Measurements from ENCODE around the gene XRCC3.
A peak's percentile ranks its signal among the peaks of the same experiment; 100 is the strongest.

XRCC3 gene

GRCh38 chr14:103726474-103726873, 11.2 kb upstream of the XRCC3 start:
- WGBS (ENCODE audit: extremely low coverage, insufficient coverage, insufficient read length) = no CpG with 5 or more reads among the region's 18 CpGs
- Histone ChIP-seq H3K4ac (ENCODE audit: low read depth, low read length) (no peak overlapping the region), H3K14ac (ENCODE audit: low read length) (no peak overlapping the region), H2BK120ac (ENCODE audit: insufficient read depth, low read length, poor library complexity) (no peak overlapping the region), H3K79me2 (ENCODE audit: control insufficient read depth, insufficient read depth, low read length, poor library complexity) (peaks cover 1% of the 10 kb centered on the region), H3K9ac (ENCODE audit: low read length) (no peak overlapping the region), H3K27ac (ENCODE audit: low read depth, low read length) (no peak overlapping the region), H2AFZ (ENCODE audit: insufficient read depth, low read length, poor library complexity) (no peak overlapping the region), H3K79me1 (ENCODE audit: low read length) (no peaks in the 10 kb centered on the region), H4K8ac (ENCODE audit: low read depth, low read length) (no peak overlapping the region), H4K91ac (ENCODE audit: low read depth, low read length) (no peak overlapping the region), H2BK5ac (ENCODE audit: low read depth, low read length, poor library complexity) (no peak overlapping the region), H3K9me3 (ENCODE audit: insufficient read depth, low read depth, low read length) (no peaks in the 10 kb centered on the region), H3K18ac (ENCODE audit: low read length) (no peak overlapping the region), H3K4me2 (ENCODE audit: low read length) (no peak overlapping the region), H3K23ac (ENCODE audit: low read length) (no peak overlapping the region), H2AK5ac (ENCODE audit: low read length) (no peak overlapping the region), H3K36me3 (ENCODE audit: control insufficient read depth in 1 of 2, insufficient read depth in 2 of 2, low read length in 2 of 2) (peaks cover 38 to 49% of the 10 kb centered on the region in 2 experiments), H3K4me3 (ENCODE audit: low read depth, low read length) (peak overlapping the region; percentile 2), H4K12ac (ENCODE audit: low read depth, low read length) (no peak overlapping the region), H3K4me1 (ENCODE audit: control insufficient read depth in 1 of 2, insufficient read depth in 2 of 2, low read length in 2 of 2) (no peaks in the 10 kb centered on the region), H3K27me3 (ENCODE audit: insufficient read depth, low read length) (no peaks in the 10 kb centered on the region), H2BK12ac (ENCODE audit: low read length) (no peak overlapping the region)
- no peak for DNase-seq

DNA sequence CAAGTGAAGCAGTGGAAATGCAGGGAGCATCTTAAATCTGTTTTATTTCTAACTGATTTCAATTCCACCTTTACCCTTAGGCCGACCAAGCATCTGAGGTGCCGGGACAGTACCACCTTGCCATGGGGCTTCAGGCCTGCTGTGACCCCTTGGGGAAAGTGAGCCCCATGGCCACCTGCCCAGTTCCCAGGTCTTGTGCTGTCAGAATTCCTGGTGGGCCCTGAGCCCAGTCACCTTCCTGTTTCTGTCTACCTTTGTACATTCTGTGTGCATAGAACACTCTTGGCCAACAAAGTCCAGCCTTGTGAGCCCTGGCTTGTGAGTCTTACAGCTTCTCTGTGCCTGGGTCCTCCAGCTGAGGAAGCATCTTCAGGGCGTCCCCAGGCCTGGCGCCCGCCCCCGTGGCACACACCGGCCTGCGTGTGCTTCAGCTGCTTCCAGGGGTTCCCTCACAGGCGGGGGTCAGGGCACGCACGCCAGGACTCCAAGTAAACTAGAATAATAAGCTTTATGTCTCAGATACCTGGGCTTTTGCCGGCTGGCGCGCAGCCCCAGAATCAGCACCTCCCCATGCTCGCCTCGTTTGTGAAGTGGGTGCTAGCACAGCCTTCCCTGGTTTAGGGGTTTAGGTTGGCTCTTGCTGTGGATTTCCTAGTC, 10.6 kb upstream of the XRCC3 start:
- H3K4me2 ChIP-seq (ENCODE audit: low read length) = no peak overlapping the region
- H3K79me1 ChIP-seq (ENCODE audit: low read length) = no peaks in the 10 kb centered on the region
- H4K91ac ChIP-seq (ENCODE audit: low read depth, low read length) = no peak overlapping the region
- H3K4ac ChIP-seq (ENCODE audit: low read depth, low read length) = no peak overlapping the region
- no peaks in the 10 kb centered on the region for H3K4me1 ChIP-seq (ENCODE audit: control insufficient read depth in 1 of 2, insufficient read depth in 2 of 2, low read length in 2 of 2)
- no peak overlapping the region for H2BK5ac ChIP-seq (ENCODE audit: low read depth, low read length, poor library complexity)
- H3K9me3 ChIP-seq (ENCODE audit: insufficient read depth, low read depth, low read length) = no peaks in the 10 kb centered on the region
- peaks cover 1% of the 10 kb centered on the region for H3K79me2 ChIP-seq (ENCODE audit: control insufficient read depth, insufficient read depth, low read length, poor library complexity)
- no peak overlapping the region for H2AFZ ChIP-seq (ENCODE audit: insufficient read depth, low read length, poor library complexity)
- H3K18ac ChIP-seq (ENCODE audit: low read length) = no peak overlapping the region
- no peak overlapping the region for H3K23ac ChIP-seq (ENCODE audit: low read length)
- DNase-seq = no peak
- peak overlapping the region; percentile 2 for H3K4me3 ChIP-seq (ENCODE audit: low read depth, low read length)
- H4K12ac ChIP-seq (ENCODE audit: low read depth, low read length) = no peak overlapping the region
- no peak overlapping the region for H3K14ac ChIP-seq (ENCODE audit: low read length)
- no peak overlapping the region for H3K9ac ChIP-seq (ENCODE audit: low read length)
- no peak overlapping the region for H2BK120ac ChIP-seq (ENCODE audit: insufficient read depth, low read length, poor library complexity)
- no peak overlapping the region for H4K8ac ChIP-seq (ENCODE audit: low read depth, low read length)
- H3K36me3 ChIP-seq (ENCODE audit: control insufficient read depth in 1 of 2, insufficient read depth in 2 of 2, low read length in 2 of 2) = peaks cover 38 to 48% of the 10 kb centered on the region in 2 experiments
- WGBS (ENCODE audit: extremely low coverage, insufficient coverage, insufficient read length) = no CpG with 5 or more reads among the region's 16 CpGs
- no peak overlapping the region for H2AK5ac ChIP-seq (ENCODE audit: low read length)
- H2BK12ac ChIP-seq (ENCODE audit: low read length) = no peak overlapping the region
- H3K27ac ChIP-seq (ENCODE audit: low read depth, low read length) = no peak overlapping the region
- no peaks in the 10 kb centered on the region for H3K27me3 ChIP-seq (ENCODE audit: insufficient read depth, low read length)

DNA sequence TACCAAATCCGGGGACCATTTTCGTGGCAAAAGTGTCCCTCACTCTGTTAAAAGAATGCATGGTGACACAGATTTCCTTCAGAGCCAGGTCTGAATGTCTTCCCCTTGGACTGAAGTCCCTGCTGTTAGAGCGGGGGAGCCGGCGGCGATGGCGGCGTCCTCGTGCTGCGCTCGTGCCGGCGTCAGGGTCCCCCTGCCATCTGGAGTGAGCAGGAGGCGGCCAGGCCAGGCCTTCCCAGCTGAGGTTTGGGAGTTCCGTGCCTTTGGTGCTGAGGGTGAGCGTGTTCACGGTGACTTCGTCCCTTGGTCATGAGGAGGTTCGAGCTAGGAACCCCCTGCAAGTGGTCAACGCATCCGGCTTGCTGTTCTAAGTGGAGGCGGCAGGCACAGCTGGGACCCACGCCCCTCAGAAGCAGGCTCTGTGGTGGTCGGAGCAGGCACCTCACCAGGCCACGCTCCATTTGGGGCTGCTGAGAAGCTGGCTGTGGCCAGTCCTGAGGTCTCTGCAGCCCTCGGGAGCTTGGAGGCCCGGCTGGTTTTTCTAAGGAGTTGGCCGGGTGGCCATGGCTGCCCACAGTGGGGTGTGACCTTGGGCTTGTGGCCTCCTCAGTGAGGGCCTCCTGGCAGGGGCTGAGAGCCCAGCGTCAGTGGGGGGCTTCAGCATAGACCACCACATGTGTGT, 9.9 kb upstream of the XRCC3 start:
- Histone ChIP-seq H3K9ac (ENCODE audit: low read length) (no peak overlapping the region), H3K23ac (ENCODE audit: low read length) (no peak overlapping the region), H2AFZ (ENCODE audit: insufficient read depth, low read length, poor library complexity) (peak overlapping the region; percentile 43), H3K79me2 (ENCODE audit: control insufficient read depth, insufficient read depth, low read length, poor library complexity) (peaks cover 1% of the 10 kb centered on the region), H3K79me1 (ENCODE audit: low read length) (no peaks in the 10 kb centered on the region), H3K36me3 (ENCODE audit: control insufficient read depth in 1 of 2, insufficient read depth in 2 of 2, low read length in 2 of 2) (peaks cover 31 to 42% of the 10 kb centered on the region in 2 experiments), H3K4me1 (ENCODE audit: control insufficient read depth in 1 of 2, insufficient read depth in 2 of 2, low read length in 2 of 2) (no peaks in the 10 kb centered on the region), H3K27me3 (ENCODE audit: insufficient read depth, low read length) (no peaks in the 10 kb centered on the region), H2BK120ac (ENCODE audit: insufficient read depth, low read length, poor library complexity) (no peak overlapping the region), H4K12ac (ENCODE audit: low read depth, low read length) (no peak overlapping the region), H3K4me3 (ENCODE audit: low read depth, low read length) (no peak overlapping the region), H3K14ac (ENCODE audit: low read length) (no peak overlapping the region), H3K4ac (ENCODE audit: low read depth, low read length) (peak overlapping the region; percentile 29), H3K9me3 (ENCODE audit: insufficient read depth, low read depth, low read length) (no peaks in the 10 kb centered on the region), H3K18ac (ENCODE audit: low read length) (no peak overlapping the region), H2AK5ac (ENCODE audit: low read length) (no peak overlapping the region), H3K4me2 (ENCODE audit: low read length) (no peak overlapping the region), H2BK12ac (ENCODE audit: low read length) (no peak overlapping the region), H4K8ac (ENCODE audit: low read depth, low read length) (no peak overlapping the region), H3K27ac (ENCODE audit: low read depth, low read length) (no peak overlapping the region), H2BK5ac (ENCODE audit: low read depth, low read length, poor library complexity) (no peak overlapping the region), H4K91ac (ENCODE audit: low read depth, low read length) (no peak overlapping the region)
- WGBS (ENCODE audit: extremely low coverage, insufficient coverage, insufficient read length) = no CpG with 5 or more reads among the region's 29 CpGs
- DNase-seq = no peak

- WGBS (ENCODE audit: extremely low coverage, insufficient coverage, insufficient read length) = no CpG with 5 or more reads among the region's 20 CpGs
These were observed 8.9 kb upstream of the XRCC3 start for GRCh38 chr14:103724116-103724515.

More at GRCh38 chr14:103724116-103724515, 8.9 kb upstream of the XRCC3 start:
- Histone ChIP-seq H3K4me2 (ENCODE audit: low read length) (no peak overlapping the region), H4K8ac (ENCODE audit: low read depth, low read length) (no peak overlapping the region), H2BK12ac (ENCODE audit: low read length) (no peak overlapping the region), H3K36me3 (ENCODE audit: control insufficient read depth in 1 of 2, insufficient read depth in 2 of 2, low read length in 2 of 2) (peaks cover 23 to 33% of the 10 kb centered on the region in 2 experiments), H2BK5ac (ENCODE audit: low read depth, low read length, poor library complexity) (no peak overlapping the region), H3K18ac (ENCODE audit: low read length) (peak overlapping the region; percentile 3), H3K79me2 (ENCODE audit: control insufficient read depth, insufficient read depth, low read length, poor library complexity) (peaks cover 1% of the 10 kb centered on the region), H3K9ac (ENCODE audit: low read length) (no peak overlapping the region), H2AK5ac (ENCODE audit: low read length) (no peak overlapping the region), H3K4me3 (ENCODE audit: low read depth, low read length) (no peak overlapping the region), H2BK120ac (ENCODE audit: insufficient read depth, low read length, poor library complexity) (no peak overlapping the region), H3K14ac (ENCODE audit: low read length) (no peak overlapping the region), H3K9me3 (ENCODE audit: insufficient read depth, low read depth, low read length) (no peaks in the 10 kb centered on the region), H3K27ac (ENCODE audit: low read depth, low read length) (no peak overlapping the region), H3K23ac (ENCODE audit: low read length) (no peak overlapping the region), H3K4ac (ENCODE audit: low read depth, low read length) (no peak overlapping the region), H4K12ac (ENCODE audit: low read depth, low read length) (no peak overlapping the region), H2AFZ (ENCODE audit: insufficient read depth, low read length, poor library complexity) (no peak overlapping the region), H4K91ac (ENCODE audit: low read depth, low read length) (no peak overlapping the region), H3K79me1 (ENCODE audit: low read length) (no peaks in the 10 kb centered on the region), H3K4me1 (ENCODE audit: control insufficient read depth in 1 of 2, insufficient read depth in 2 of 2, low read length in 2 of 2) (no peaks in the 10 kb centered on the region), H3K27me3 (ENCODE audit: insufficient read depth, low read length) (no peaks in the 10 kb centered on the region)
- no peak for DNase-seq
